Left renal cortex interstitium (tissue), 4 donors: Measurements from ENCODE around the gene MRPL12. TPM values are rescaled to one million over a fixed set of nuclear protein-coding genes. Genes with fewer than 3 reads are reported as not detected.

ENCODE experiments used
- DNase-seq, 4 donors: peaks; one replicate each; pipeline ENCODE4 v3.0.0-alpha.2; 2013; ENCODE audit warnings: low read depth in 4 of 4, low spot score in 2 of 4, missing footprints in 1 of 4
- polyA plus RNA-seq, 4 donors: library from polyadenylated mRNA; unstranded; fragments of 120-200 nt; gene quantifications; one replicate each; pipeline ENCODE4 v1.2.1, GENCODE V29; 2013; ENCODE audit not compliant: insufficient read length in 4 of 4

MRPL12 gene
- polyA plus RNA-seq, 4 donors: 41.0 to 70.1 (median 51.4) TPM

DNA sequence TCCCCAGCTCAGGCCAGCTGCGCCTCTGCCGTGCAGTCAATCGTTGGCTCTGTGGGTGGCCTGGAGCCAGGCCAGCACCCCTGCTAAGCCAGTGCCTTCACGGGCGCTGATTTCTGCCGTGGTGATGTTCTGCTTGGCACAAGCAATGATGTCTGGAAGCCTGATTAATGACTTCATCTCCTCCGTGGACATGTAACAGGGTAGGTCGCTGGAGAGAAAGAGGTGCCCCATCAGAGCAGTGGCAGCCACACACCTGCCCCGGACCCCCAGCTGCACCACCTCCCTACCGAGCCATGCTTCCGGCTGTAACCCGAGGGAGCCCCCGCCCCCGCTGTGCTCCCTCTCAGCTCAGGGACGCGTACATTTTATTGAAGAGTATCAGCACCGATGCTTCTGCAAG, 21.5 kb upstream of the MRPL12 start:
- no peak for DNase-seq

DNA sequence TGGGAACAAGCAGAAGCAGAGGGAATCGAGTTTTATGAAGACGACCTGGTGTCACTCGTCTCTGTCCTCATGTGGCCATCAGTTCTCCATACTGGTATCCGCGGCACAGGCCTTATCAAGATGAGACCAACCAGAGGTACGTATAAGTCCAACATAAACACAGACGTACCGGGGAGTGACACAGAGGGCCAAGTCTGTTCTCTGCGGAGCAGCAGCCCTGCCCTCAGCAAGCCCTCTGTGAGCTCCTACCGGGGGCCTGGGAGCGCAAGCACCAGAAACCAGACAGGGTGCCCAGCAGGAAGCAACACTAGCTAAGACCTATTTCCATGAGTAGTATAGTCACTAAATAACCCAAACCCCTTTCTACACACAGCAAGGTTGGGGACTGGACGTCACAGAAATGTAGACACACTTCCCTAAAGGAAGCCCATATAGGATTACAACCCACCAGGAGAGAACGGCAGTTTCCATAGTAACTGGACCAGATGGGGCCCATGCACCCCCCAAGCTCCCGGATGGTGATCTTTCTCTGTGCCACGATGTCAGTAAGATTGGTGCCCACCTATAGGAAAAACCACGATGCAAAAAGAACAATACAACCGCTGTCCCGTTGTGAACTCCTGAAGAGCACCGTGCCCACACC, 20.5 kb upstream of the MRPL12 start:
- DNase-seq: no peak

DNA sequence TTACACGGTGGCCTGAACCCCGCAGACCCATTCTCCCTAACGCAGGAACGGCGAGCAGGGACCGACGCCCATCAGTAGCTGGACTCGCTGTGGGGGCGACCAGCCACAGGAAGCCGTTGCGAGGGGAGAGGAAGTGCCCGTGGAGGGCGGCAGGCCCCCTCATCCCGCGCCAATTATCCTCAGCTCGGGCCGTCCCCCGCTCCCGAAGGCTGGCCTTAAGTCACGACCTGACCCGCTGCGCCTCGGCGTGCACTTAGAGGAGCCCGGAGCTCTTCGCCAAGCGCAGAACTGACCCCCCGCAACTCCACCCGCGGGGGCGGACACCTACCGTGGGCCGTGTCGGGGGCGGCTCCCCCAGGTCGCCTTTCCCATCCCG, 20.0 kb upstream of the MRPL12 start:
- no peak for DNase-seq

DNA sequence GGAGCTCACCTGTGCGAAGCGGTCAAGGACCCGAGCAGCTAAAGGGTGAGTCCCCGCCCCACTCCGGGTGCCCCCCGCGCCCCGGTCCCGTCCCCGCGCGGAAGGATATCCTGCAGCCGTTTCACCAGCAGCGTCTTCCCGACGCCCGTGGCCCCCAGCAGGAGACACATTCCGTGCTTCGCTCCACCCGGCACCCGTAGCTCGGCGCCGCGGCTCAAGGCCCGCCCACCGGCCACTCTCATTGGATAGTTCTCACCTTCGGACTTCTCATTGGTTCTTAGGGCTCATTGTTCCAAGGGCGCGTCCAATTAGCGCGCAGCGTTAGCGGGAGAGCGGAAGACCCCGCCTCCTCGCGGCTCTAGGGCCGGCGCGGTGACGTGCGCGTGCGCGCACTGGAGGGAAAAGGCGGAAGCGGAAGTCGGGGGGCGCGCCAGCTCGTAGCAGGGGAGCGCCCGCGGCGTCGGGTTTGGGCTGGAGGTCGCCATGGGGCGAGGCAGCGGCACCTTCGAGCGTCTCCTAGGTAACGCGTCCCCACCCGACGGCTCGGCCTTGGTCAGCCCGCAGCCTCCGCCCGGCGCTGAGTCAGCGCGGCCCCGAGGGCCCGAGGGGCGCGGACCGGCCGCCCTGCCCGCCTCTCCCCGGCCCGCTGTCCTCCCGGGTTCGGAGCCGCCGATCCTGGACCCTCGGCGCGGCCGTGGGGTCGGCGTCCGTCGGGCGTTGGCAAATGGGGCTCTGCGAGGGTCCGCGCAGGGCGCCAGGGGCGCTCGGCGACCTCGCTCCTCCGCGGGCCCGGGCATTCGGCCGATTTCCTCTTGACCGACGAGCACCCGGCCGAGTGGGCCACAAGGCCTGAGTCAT, 19.4 kb upstream of the MRPL12 start, which contains the start of the genes ARL16 and HGS:
Gene ARL16, minus strand, starts transcription at position 214 of the 858 bp plus-strand sequence. Its CDS starts 44 bp downstream, at position 170.
Gene HGS, plus strand, starts transcription at position 428 of the 858 bp plus-strand sequence. Its CDS starts 56 bp downstream, at position 484.
- peak; percentile 94 to 99 (median 98) for DNase-seq

DNA sequence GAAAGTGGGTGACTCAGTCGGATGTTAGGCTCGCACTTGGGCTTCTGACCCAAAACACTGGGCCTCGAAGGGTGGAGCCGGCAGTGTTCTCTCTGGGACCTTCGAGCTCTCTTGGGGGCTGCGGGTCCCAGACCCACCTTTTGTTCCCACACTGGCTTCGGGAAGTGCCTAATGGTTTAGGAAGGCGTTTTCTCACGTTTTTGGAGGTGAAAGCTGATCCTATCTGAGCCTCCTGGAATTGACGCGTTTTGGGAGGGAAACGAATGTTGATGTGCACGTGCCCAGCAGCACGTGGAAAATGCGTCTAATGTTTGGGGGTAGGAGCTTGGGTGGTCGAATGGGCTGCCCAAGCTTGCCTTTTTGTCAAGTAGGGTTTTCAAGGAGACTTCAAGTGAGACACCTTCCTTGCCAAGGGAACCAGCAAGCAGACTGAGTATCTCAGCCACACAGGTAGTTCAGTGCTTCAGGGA, 18.7 kb upstream of the MRPL12 start:
- DNase-seq: no peak

DNA sequence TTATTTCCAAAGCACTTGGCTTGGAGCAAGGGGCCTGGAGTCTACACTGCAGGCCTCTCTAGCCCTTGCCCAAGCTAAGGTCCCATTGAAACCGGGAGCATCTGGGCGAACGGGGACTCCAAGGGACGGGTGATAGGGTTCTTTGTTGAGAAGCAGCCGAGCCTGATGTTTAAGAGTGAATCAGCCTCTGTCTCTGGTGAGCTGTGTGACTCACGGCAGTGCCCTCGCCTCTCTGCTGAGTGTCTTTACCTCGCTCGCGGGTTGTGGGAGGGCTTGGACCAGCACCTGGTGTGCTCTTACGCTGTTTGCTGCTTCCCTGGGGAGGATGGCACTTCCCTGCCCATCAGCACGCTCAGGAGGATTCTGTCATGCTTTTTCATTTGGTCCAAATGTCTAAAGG, 18.1 kb upstream of the MRPL12 start:
- no peak for DNase-seq

DNA sequence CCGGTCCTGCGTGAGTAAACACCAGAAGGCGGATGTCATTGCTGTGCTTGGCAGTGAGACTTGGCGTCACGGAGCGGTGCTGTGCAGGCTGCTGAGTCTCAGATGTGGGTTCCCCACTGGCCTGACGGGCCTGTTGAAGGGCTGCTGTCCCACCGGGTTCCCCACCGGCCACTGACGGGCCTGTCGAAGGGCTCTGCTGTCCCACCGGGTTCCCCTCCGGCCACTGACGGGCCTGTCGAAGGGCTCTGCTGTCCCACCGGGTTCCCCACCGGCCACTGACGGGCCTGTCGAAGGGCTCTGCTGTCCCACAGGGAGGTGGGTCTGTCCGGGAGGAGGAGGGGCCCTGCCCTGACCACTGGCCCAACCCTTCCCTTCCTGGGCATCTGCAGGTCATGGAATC, 16.6 kb upstream of the MRPL12 start:
- DNase-seq: no peak

DNA sequence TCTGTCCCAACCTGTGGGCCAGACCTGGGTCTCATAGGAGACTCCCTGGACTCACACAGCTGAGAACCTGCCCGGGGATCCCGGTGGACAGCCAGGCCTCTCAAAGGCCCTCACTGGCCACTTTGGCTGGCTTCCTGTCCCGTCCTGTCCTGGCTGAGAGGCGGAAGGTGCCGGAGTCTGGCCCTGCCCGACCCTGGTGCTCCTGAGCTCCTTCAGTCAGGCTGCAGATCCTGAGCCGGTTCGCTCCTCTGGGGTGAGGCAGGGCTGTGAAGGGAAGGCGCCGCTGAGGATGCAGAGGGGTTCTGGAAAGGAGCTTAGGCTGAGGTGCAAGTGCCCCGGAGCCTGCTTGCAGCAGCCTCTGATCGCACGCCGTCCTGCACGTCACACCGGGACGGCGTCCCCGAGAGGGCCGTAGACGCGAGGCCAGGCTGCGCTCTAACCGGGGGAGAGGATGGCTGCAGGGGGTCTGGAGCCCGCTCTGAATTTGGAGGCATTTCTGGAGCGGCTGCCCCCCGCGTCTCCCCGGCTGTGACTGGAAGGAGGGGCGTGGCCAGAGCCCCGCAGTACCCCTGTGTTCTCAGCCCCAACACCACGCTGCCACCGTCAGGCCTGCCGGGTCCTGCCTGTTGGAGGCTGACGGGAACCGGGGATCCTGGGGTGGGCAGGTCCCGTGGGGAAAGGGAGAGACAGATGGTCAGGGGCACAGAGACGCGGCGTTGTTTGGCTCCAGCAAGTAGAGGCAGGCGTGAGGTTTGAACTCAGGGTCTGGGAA, 15.2 kb upstream of the MRPL12 start:
- no peak for DNase-seq

DNA sequence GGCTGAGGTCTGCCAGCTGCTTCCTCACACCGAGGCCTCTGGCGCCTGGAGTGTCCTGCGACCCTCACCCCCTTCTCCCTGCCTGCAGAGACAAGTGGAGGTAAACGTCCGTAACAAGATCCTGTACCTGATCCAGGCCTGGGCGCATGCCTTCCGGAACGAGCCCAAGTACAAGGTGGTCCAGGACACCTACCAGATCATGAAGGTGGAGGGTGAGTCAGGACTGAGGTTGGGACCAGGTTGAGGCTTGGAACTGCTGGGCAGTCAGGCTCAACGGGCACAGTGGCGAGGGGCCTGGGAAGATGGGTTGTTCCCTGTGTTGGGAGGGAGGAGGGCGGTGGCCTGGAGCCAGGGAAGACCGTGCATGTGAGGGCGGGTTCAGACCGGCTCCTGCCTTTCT, 14.6 kb upstream of the MRPL12 start:
- no peak for DNase-seq

DNA sequence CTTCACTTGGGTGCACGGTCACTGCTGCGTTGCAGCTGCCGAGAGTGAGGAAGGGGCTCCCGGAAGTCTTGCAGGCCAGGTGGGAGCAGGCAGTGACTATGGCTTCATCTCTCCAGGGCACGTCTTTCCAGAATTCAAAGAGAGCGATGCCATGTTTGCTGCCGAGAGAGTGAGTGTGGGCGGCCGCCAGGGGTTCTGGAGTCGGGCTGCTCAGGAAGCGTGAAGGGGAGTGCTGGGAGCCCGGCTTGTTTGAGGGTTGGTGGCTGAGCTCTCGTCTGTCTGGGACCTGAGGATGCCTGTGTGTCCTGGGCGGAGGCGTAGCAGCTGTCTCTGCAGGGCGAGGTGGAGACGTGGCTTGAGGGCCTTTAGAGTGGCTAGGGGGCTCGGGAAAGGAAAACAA, 13.1 kb upstream of the MRPL12 start:
- DNase-seq: no peak

DNA sequence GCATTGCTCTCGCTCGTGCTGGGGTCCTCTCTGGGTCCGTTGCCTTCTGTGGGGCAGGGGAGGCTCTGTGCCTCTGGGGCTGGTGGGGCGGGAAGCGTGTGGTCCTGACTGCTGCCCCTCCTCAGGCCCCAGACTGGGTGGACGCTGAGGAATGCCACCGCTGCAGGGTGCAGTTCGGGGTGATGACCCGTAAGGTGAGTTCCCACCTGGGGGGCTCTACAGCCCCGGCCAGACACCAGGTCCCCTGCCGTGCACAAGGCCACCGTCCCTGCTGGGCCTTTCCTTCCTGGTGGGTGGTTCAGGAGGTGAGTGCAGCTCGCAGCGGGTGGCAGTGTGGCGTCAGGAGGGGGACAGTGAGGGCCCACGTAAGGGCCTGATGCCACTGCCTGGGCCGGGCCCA, 12.6 kb upstream of the MRPL12 start:
- DNase-seq: no peak

DNA sequence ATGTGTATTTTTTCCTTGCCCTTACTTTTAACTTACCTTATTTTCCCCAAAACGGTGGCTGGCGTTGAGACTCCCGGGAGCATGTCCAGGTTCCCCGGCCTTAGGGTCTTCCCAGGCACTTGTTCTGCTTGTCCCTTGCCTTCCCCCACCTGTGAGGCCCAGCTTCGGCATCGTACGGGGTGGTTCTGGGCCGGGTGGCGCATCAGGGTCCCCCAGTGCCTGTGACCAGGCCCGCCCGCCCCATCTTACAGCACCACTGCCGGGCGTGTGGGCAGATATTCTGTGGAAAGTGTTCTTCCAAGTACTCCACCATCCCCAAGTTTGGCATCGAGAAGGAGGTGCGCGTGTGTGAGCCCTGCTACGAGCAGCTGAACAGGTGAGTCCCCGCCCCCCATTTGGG, 12.0 kb upstream of the MRPL12 start:
- DNase-seq: no peak

DNA sequence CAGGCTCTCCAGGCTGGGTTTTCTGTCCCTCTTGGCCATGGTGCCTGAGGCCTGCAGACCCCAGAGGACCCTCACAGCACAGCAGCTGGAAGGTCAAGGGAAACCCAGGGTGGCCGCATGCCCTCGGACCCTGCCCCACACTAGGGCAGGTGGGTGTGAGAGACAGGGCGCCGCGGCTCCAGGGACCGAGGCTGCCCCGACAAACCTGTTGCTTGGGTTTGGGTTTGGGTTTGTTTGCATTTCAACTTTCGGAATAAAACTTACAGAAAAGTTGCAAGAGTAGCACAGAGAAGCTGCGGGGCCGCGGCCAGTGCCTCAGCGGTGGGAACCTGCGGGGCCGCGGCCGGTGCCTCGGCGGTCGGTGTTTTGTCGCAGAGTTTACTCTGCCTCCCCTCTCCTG, 11.6 kb upstream of the MRPL12 start:
- DNase-seq: no peak

DNA sequence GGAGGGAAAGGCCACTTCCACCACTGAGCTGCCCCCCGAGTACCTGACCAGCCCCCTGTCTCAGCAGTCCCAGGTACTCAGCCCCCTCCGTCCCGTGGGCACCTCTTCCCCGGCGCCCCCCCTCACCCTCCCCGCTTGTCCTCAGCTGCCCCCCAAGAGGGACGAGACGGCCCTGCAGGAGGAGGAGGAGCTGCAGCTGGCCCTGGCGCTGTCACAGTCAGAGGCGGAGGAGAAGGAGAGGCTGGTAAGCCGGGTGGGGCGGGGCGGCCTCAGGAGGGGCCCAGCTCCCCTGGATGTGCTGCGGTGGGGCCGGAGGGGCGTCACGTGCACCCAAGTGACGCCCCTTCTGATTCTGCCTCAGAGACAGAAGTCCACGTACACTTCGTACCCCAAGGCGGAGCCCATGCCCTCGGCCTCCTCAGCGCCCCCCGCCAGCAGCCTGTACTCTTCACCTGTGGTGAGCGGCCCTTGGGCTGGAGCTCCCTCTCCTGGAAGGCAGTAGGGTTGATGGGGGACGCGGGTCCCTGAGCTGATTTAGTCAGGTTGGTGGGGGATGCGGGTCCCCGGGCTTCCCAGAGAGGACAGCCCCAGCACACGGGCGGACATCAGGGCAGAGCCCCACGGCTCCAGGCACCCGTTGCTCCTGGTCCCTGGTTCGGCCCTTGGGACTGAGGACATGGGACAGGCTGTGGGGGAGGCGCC, 9.5 kb upstream of the MRPL12 start:
- DNase-seq: no peak

DNA sequence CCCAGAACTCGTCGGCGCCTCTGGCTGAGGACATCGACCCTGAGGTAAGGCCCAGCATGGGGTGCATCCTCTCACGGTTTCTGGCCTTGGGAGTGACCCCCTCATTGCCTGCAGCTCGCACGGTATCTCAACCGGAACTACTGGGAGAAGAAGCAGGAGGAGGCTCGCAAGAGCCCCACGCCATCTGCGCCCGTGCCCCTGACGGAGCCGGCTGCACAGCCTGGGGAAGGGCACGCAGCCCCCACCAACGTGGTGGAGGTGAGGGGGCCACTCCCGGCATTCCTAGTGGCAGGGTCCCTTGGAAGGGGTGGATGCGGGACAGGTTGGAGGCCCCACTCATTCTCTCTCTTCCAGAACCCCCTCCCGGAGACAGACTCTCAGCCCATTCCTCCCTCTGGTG, 8.4 kb upstream of the MRPL12 start:
- no peak for DNase-seq

DNA sequence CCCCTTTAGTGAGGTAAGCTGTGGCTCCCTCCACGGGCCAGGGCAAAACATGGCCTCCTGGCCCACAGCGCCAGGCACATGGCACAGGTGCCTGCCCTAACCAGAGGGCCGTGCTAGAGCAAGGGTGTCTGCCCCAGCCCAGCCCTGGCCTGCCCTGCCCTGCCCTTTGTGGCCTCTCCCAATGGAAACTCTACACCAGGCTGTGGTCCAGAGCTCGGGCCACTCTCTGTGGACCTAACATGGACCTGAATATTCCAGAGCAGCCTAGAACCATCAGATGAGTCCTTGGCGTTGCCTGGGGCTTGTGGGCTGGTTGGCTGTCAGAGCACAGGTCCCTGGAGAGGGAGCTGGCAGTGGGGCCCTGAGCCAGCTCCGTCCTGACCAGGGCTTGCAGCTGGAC, 8.0 kb upstream of the MRPL12 start:
- DNase-seq: no peak

DNA sequence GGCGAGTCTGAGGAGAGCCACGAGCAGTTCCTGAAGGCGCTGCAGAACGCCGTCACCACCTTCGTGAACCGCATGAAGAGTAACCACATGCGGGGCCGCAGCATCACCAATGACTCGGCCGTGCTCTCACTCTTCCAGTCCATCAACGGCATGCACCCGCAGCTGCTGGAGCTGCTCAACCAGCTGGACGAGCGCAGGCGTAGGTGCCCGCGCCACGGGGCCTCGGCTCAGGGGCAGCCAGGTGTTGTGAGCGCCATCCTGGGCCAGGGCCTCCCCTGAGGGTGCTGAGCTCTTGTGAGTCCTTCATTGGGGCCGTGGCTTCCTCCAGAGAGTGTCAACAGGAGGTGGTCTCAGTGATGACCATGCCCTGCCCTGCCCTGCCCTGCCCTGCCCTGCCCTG, 7.4 kb upstream of the MRPL12 start:
- DNase-seq: no peak

DNA sequence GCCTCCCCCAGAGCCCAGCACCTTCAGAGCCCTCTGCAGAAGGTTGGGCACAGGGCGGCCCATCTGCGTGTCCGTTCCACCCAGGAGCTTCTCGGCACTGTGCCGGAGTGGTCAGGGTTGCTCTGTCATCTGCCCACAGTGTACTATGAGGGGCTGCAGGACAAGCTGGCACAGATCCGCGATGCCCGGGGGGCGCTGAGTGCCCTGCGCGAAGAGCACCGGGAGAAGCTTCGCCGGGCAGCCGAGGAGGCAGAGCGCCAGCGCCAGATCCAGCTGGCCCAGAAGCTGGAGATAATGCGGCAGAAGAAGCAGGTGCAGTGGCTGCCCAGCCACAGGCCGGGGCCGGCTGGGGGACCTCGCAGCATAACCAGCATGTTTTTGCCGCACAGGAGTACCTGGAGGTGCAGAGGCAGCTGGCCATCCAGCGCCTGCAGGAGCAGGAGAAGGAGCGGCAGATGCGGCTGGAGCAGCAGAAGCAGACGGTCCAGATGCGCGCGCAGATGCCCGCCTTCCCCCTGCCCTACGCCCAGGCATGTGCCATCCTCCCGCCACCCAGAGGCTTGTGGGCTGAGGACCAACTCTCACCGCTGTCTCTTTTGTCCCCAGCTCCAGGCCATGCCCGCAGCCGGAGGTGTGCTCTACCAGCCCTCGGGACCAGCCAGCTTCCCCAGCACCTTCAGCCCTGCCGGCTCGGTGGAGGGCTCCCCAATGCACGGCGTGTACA, 6.8 kb upstream of the MRPL12 start:
- DNase-seq: no peak

DNA sequence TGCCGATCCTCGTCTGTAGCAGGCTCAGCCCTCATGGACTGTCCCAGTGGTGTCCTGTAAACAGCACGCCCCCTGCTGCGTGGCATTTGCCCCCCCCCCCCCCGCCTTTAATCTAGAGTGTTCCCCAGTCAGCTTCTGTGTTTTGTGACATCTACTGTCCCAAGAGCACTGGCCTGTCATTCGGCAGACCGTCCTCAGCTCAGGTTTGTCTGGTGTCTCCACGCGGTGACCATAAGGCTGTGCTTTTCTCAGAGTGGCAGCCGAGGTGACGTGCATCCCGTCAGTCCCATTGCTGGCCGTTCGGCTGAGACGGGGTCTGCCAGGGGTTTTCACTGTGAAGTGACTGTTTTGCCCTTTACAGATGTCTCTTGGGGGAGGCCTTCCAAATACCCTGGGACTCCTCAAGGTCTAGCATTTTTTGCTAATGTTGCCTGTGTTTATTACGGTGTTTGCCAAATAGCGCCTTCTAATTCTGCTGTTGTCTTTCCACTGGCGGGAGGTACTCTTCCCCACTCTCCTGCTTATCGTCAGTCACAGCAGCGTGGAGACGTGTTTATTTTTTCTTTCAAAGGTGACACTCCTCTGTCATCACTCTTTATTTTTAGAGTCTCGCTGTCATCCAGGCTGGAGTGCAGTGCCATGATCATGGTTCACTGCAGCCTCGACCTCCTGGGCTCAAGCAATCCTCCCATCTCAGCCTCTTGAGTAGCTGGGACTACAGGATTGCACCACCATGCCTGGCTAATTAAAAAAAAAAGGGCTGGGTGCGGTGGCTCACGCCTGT, 5.7 kb upstream of the MRPL12 start:
- DNase-seq: no peak
